Cardiac muscle cell (in vitro differentiated cells and primary cell): ENCODE measurements around the gene NLRC3. TPM values are rescaled to one million over a fixed set of nuclear protein-coding genes. Genes with fewer than 3 reads are reported as not detected.

Source experiments
- DNase-seq, 2 donors: peaks; one replicate each; pipeline versions ENCODE4 v3.0.0 to v3.0.0-alpha.2; 2010 to 2017; ENCODE audit warnings: low read depth in 1 of 2, low spot score in 1 of 2
- H3K27ac ChIP-seq: fragments of 200-600 bp; sonication (generic); 2 replicates; pipeline ENCODE4 v1.5.1; 2016
- H3K27me3 ChIP-seq: fragments of 200-600 bp; sonication (generic); 2 replicates; pipeline ENCODE4 v1.6.0; 2016; ENCODE audit warnings: control low read depth
- H3K36me3 ChIP-seq: fragments of 200-600 bp; sonication (generic); 2 replicates; pipeline ENCODE4 v1.5.1; 2016; ENCODE audit warnings: control low read depth
- H3K4me1 ChIP-seq: fragments of 200-600 bp; sonication (generic); 2 replicates; pipeline ENCODE4 v1.8.1; 2017; ENCODE audit warnings: low read depth, mild to moderate bottlenecking, mixed run types
- H3K4me3 ChIP-seq: fragments of 200-600 bp; sonication (generic); 2 replicates; pipeline ENCODE4 v1.5.1; 2016; ENCODE audit warnings: mild to moderate bottlenecking
- H3K9me3 ChIP-seq: fragments of 200-600 bp; sonication (generic); 2 replicates; pipeline ENCODE4 v1.5.1; 2017; ENCODE audit warnings: low read depth, mild to moderate bottlenecking, control low read depth
- CTCF ChIP-seq: IDR thresholded peaks from 2 replicates; pipeline ENCODE4 v1.5.1; 2012; ENCODE audit warnings: low read depth, mild to moderate bottlenecking, low read length
- polyA plus RNA-seq: library from polyadenylated mRNA; unstranded; fragments of >200 nt; fragmentation: Nextera tagmentation; extraction: Ambion mirVana; gene quantifications from 2 replicates; pipeline ENCODE4 v1.2.1, GENCODE V29; 2016
- total RNA-seq: library from RNA; depleted of rRNA; stranded (reverse); fragments of >200 nt; gene quantifications from 2 replicates; pipeline ENCODE4 v1.2.3, GENCODE V29; 2016

Gene NLRC3
- total RNA-seq, result 0.09 and 0.11 TPM in 2 replicates
- 0.61 and 0.92 TPM in 2 replicates for polyA plus RNA-seq

GRCh38 chr16:3577302-3577752 lies at the start of gene NLRC3:
TSS of gene NLRC3 (minus strand) at chr16:3577403. CDS start at chr16:3565036, 12,367 bp downstream.
- no peaks in the 10 kb centered on the region for H3K9me3 ChIP-seq
- H3K4me3 ChIP-seq, result no peak within 1 kb of the TSS
- no peak for TF ChIP-seq CTCF
- no peak for DNase-seq
- H3K4me1 ChIP-seq, result no peaks in the 10 kb centered on the region
- H3K27me3 ChIP-seq, result no peaks in the 10 kb centered on the region
- no peak within 1 kb of the TSS for H3K27ac ChIP-seq
- H3K36me3 ChIP-seq, result no peaks in the 10 kb centered on the region

GRCh38 chr16:3625911-3626732 lies 48.9 kb upstream of the NLRC3 start:
- DNase-seq, result peak in 1 of 2 donors; percentile 59

GRCh38 chr16:3625331-3625730 lies 48.1 kb upstream of the NLRC3 start:
- no peaks in the 10 kb centered on the region for H3K4me1 ChIP-seq
- no peaks in the 10 kb centered on the region for H3K27me3 ChIP-seq
- DNase-seq, result no peak
- no peaks in the 10 kb centered on the region for H3K36me3 ChIP-seq
- H3K27ac ChIP-seq, result no peak overlapping the region
- no peak for TF ChIP-seq CTCF
- H3K9me3 ChIP-seq, result no peaks in the 10 kb centered on the region
- no peak overlapping the region for H3K4me3 ChIP-seq

More at GRCh38 chr16:3625911-3626732, 48.9 kb upstream of the NLRC3 start:
- Histone ChIP-seq H3K9me3 (no peaks in the 10 kb centered on the region), H3K36me3 (no peaks in the 10 kb centered on the region), H3K4me3 (no peak overlapping the region), H3K27ac (no peak overlapping the region), H3K27me3 (no peaks in the 10 kb centered on the region), H3K4me1 (no peaks in the 10 kb centered on the region)
- no peak for TF ChIP-seq CTCF

GRCh38 chr16:3623642-3624041 lies 46.4 kb upstream of the NLRC3 start:
- Histone ChIP-seq H3K36me3 (no peaks in the 10 kb centered on the region), H3K4me1 (no peaks in the 10 kb centered on the region), H3K9me3 (no peaks in the 10 kb centered on the region), H3K4me3 (no peak overlapping the region), H3K27ac (no peak overlapping the region), H3K27me3 (no peaks in the 10 kb centered on the region)
- no peak for TF ChIP-seq CTCF
- DNase-seq, result no peak

- H3K27me3 ChIP-seq, result no peaks in the 10 kb centered on the region
- H3K4me1 ChIP-seq, result no peaks in the 10 kb centered on the region
- no peak overlapping the region for H3K27ac ChIP-seq
- no peak for TF ChIP-seq CTCF
- DNase-seq, result no peak
- H3K36me3 ChIP-seq, result no peaks in the 10 kb centered on the region
- H3K9me3 ChIP-seq, result no peaks in the 10 kb centered on the region
- H3K4me3 ChIP-seq, result no peak overlapping the region
These were observed 41.6 kb upstream of the NLRC3 start for GRCh38 chr16:3618769-3619141.
